SK-N-SH (cell line): Measurements from ENCODE around the gene FOXL1. TPM values are rescaled to one million over a fixed set of nuclear protein-coding genes. Genes with fewer than 3 reads are reported as not detected.
A peak's percentile ranks its signal among the peaks of the same experiment; 100 is the strongest.

ENCODE experiments used
- CTCF ChIA-PET: fragments of 300-600, 350-600 bp; formaldehyde crosslinking; extraction: SDS; loops from one replicate; lab custom pipeline; 2021; lab: Yijun Ruan, JAX
- POLR2A ChIA-PET: fragments of 350-600 bp; sonication (Branson Sonifier 250); formaldehyde crosslinking; extraction: SDS; loops from one replicate; lab custom pipeline; 2020; ENCODE audit warnings: antibody characterized with exemption, inconsistent platforms; lab: Yijun Ruan, JAX
- DNase-seq: peaks from one replicate; pipeline ENCODE4 v3.0.0; 2012
- H2AFZ ChIP-seq: fragments of 200-600 bp; sonication (generic); 2 replicates; pipeline ENCODE4 v1.8.1; 2016; ENCODE audit warnings: antibody characterized with exemption, mild to moderate bottlenecking, low read depth
- H3F3A ChIP-seq: fragments of 200-600 bp; sonication (generic); replicated peaks from 2 replicates; pipeline ENCODE3; 2016; ENCODE audit warnings: antibody characterized with exemption, mild to moderate bottlenecking; ENCODE audit not compliant: insufficient read depth
- H3K27ac ChIP-seq, 2 experiments: fragments of 200-500 bp in 1 of 2; fragments of 200-600 bp in 1 of 2; sonication (Bioruptor generic) in 1 of 2; sonication (generic), shearing (Covaris generic) in 1 of 2; 2 replicates each; pipeline versions ENCODE4 v1.5.1 to v1.6.1; 2014 to 2016; ENCODE audit warnings: low read depth in 2 of 2, inconsistent platforms in 1 of 2, low read length in 1 of 2, mild to moderate bottlenecking in 1 of 2, mixed read lengths in 1 of 2
- H3K27me3 ChIP-seq: fragments of 200-600 bp; sonication (generic), shearing (Covaris generic); 2 replicates; pipeline ENCODE4 v1.6.1; 2016; ENCODE audit warnings: mixed run types; ENCODE audit not compliant: insufficient read depth
- H3K36me3 ChIP-seq, 2 experiments: fragments of 200-500 bp in 1 of 2; fragments of 200-600 bp in 1 of 2; sonication (Bioruptor generic) in 1 of 2; sonication (generic) in 1 of 2; replicated peaks in 1 of 2; 2 replicates each; pipeline versions ENCODE3 to v1.5.1; 2014 to 2016; ENCODE audit warnings: low read length in 1 of 2, mild to moderate bottlenecking in 1 of 2; ENCODE audit not compliant: insufficient read depth in 2 of 2, control insufficient read depth in 1 of 2
- H3K4me1 ChIP-seq, 2 experiments: fragments of 200-500 bp in 1 of 2; fragments of 200-600 bp in 1 of 2; sonication (Bioruptor generic) in 1 of 2; sonication (generic), shearing (Covaris generic) in 1 of 2; 2 replicates each; pipeline versions ENCODE4 v1.5.1 to v1.6.1; 2014 to 2016; ENCODE audit warnings: low read depth in 1 of 2, low read length in 1 of 2, mixed run types in 1 of 2; ENCODE audit not compliant: insufficient read depth in 2 of 2, control insufficient read depth in 1 of 2
- H3K4me2 ChIP-seq: fragments of 200-600 bp; sonication (generic), shearing (Covaris generic); 2 replicates; pipeline ENCODE4 v1.6.1; 2017; ENCODE audit warnings: mixed run types
- H3K4me3 ChIP-seq, 2 experiments: fragments of 200-500 bp in 1 of 2; fragments of 200-600 bp in 1 of 2; sonication (Bioruptor generic) in 1 of 2; sonication (generic), shearing (Covaris generic) in 1 of 2; 2 replicates each; pipeline versions ENCODE4 v1.5.1 to v1.8.1; 2014 to 2016; ENCODE audit warnings: low read depth in 2 of 2, inconsistent platforms in 1 of 2, low read length in 1 of 2, mild to moderate bottlenecking in 1 of 2, mixed read lengths in 1 of 2, moderate library complexity in 1 of 2
- H3K79me2 ChIP-seq: fragments of 200-600 bp; sonication (generic); 2 replicates; pipeline ENCODE4 v1.8.1; 2017; ENCODE audit warnings: mild to moderate bottlenecking; ENCODE audit not compliant: insufficient read depth
- H3K9ac ChIP-seq: fragments of 200-600 bp; sonication (generic); 2 replicates; pipeline ENCODE4 v1.6.1; 2017; ENCODE audit warnings: mixed run types
- H3K9me2 ChIP-seq: fragments of 200-600 bp; sonication (generic); 2 replicates; pipeline ENCODE4 v1.6.1; 2017; ENCODE audit warnings: mixed run types
- H3K9me3 ChIP-seq: fragments of 200-600 bp; sonication (generic); 2 replicates; pipeline ENCODE4 v1.6.1; 2017; ENCODE audit warnings: mixed run types, mild to moderate bottlenecking, moderate library complexity
- H4K20me1 ChIP-seq: fragments of 200-600 bp; sonication (generic); 2 replicates; pipeline ENCODE4 v1.6.1; 2017; ENCODE audit warnings: mild to moderate bottlenecking, mixed run types; ENCODE audit not compliant: insufficient read depth
- CTCF ChIP-seq: fragments of 200-600 bp; sonication (generic); IDR thresholded peaks from 2 replicates; pipeline ENCODE4 v1.6.1; 2017; ENCODE audit warnings: antibody characterized with exemption, mild to moderate bottlenecking, moderate library complexity
- EZH2phosphoT487 ChIP-seq: fragments of 200-600 bp; sonication (generic); IDR thresholded peaks from 2 replicates; pipeline ENCODE4 v1.6.1; 2017; ENCODE audit warnings: low read depth, mixed run types, mild to moderate bottlenecking, antibody characterized with exemption, moderate library complexity, borderline replicate concordance
- FOSL2 ChIP-seq: IDR thresholded peaks from 2 replicates; pipeline ENCODE4 v1.4.0; 2012; ENCODE audit warnings: low read depth, mild to moderate bottlenecking, moderate library complexity, borderline replicate concordance
- NRF1 ChIP-seq: IDR thresholded peaks from 2 replicates; pipeline ENCODE4 v1.6.1; 2012; ENCODE audit warnings: low read depth, mild to moderate bottlenecking, low read length
- RAD21 ChIP-seq: IDR thresholded peaks from 2 replicates; pipeline ENCODE4 v1.6.1; 2012; ENCODE audit warnings: mild to moderate bottlenecking, low read length
- SMC3 ChIP-seq: IDR thresholded peaks from 2 replicates; pipeline ENCODE4 v1.6.1; 2012; ENCODE audit warnings: low read depth, low read length, improper control_type of control experiment
- TCF12 ChIP-seq: IDR thresholded peaks from 2 replicates; pipeline ENCODE4 v1.4.0; 2012
- USF1 ChIP-seq: IDR thresholded peaks from 2 replicates; pipeline ENCODE4 v1.4.0; 2012; ENCODE audit warnings: low read depth, borderline replicate concordance
- YY1 ChIP-seq: IDR thresholded peaks from 2 replicates; pipeline ENCODE4 v1.4.0; 2012; ENCODE audit warnings: low read depth, mild to moderate bottlenecking
- ZBTB33 ChIP-seq: IDR thresholded peaks from 2 replicates; pipeline ENCODE4 v1.4.0; 2012; ENCODE audit warnings: low read depth, borderline replicate concordance
- WGBS: methylation state at CpG from one replicate; pipeline ENCODE4 v1.1.6; 2017; ENCODE audit warnings: low lambda C conversion rate; 5-methylcytosine and 5-hydroxymethylcytosine counted together
- polyA plus RNA-seq, 3 experiments: library from polyadenylated mRNA; depleted of rRNA; stranded (reverse); fragments of >200 nt; gene quantifications; 2 replicates each; pipeline ENCODE4 v1.2.3, GENCODE V29; 2012
- TF ChIP-seq, protein P1 (sequence below): fragments of 150-350 bp; IDR thresholded peaks from 2 replicates; pipeline ENCODE4 v1.6.1; 2017; ENCODE audit warnings: antibody characterized with exemption, low read length, low read depth, borderline replicate concordance

FOXL1 gene
- polyA plus RNA-seq, 1 of the 3 experiments (the other 2 are of a cell fraction): 2.5 TPM

GRCh38 chr16:86572606-86573005 lies 5.7 kb upstream of the FOXL1 start:
- no peak overlapping the region for H2AFZ ChIP-seq
- H3K36me3 ChIP-seq: peaks cover 0 to 21% of the 10 kb centered on the region in 2 experiments
- H3K9me3 ChIP-seq: no peaks in the 10 kb centered on the region
- no peak for DNase-seq
- peaks cover 0 to 31% of the 10 kb centered on the region in 2 experiments; a peak in 2 of 4 replicates for H3K4me1 ChIP-seq
- TF ChIP-seq ZBTB33 (no peak), CTCF (no peak), USF1 (no peak), NRF1 (no peak), RAD21 (no peak), EZH2phosphoT487 (no peak), FOSL2 (no peak), SMC3 (no peak), YY1 (no peak), TCF12 (no peak)
- TF ChIP-seq, protein P1, sequence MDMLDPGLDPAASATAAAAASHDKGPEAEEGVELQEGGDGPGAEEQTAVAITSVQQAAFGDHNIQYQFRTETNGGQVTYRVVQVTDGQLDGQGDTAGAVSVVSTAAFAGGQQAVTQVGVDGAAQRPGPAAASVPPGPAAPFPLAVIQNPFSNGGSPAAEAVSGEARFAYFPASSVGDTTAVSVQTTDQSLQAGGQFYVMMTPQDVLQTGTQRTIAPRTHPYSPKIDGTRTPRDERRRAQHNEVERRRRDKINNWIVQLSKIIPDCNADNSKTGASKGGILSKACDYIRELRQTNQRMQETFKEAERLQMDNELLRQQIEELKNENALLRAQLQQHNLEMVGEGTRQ: no peak
- CTCF ChIA-PET: interaction anchor here (1.3 to 3.1 kb wide), 2 partner anchors 8 to 706 kb away, joined by 4 to 17 read pairs; no protein-coding TSS in a partner anchor
- 0 out of 2 replicates have a peak overlapping the region, but pooled peaks have one; percentile 5 for H3K9ac ChIP-seq
- H3K27ac ChIP-seq: peak overlapping the region in 1 of 2 experiments; percentile 96; a peak in 1 of 4 replicates
- POLR2A ChIA-PET: no interaction called here
- peaks cover 16% of the 10 kb centered on the region; the same call in 1 of the 2 replicates for H4K20me1 ChIP-seq
- 0 out of 4 replicates have a peak overlapping the region, but pooled peaks of 1 of the 2 experiments have one; percentile 93 for H3K4me3 ChIP-seq
- peaks cover 94% of the 10 kb centered on the region for H3K79me2 ChIP-seq
- 59% methylated on average over 3 of the region's 8 CpGs for WGBS
- H3K4me2 ChIP-seq: peak overlapping the region; percentile 77
- H3K27me3 ChIP-seq: no peaks in the 10 kb centered on the region
- H3K9me2 ChIP-seq: no peaks in the 10 kb centered on the region
- peaks cover 34% of the 10 kb centered on the region for H3F3A ChIP-seq
